Natural killer cell (primary cell): ENCODE measurements around the gene HPDL. TPM values are rescaled to one million over a fixed set of nuclear protein-coding genes. Genes with fewer than 3 reads are reported as not detected.

Experiments used
- ATAC-seq, 3 donors: fragments of 150-1000 bp in 2 of 3; fragments of 200-7000 bp in 1 of 3; cut with Tn5 transposase; 1 replicate in 1 of 3; 2 replicates in 2 of 3; pipeline ENCODE4 v1.10.0; 2021; ENCODE audit warnings: mild to moderate bottlenecking in 2 of 3, moderate library complexity in 2 of 3
- DNase-seq, 2 donors: peaks; one replicate each; pipeline versions ENCODE4 v3.0.0 to v3.0.0-alpha.2; 2013 to 2021; ENCODE audit warnings: mixed read lengths in 1 of 2
- H3K27ac ChIP-seq: one replicate; pipeline ENCODE4 v1.5.1; 2013; ENCODE audit warnings: mild to moderate bottlenecking, low read length
- H3K27me3 ChIP-seq: one replicate; pipeline ENCODE4 v1.6.1; 2013; ENCODE audit warnings: low read length; ENCODE audit not compliant: control insufficient read depth, insufficient read depth
- H3K36me3 ChIP-seq: one replicate; pipeline ENCODE4 v1.6.1; 2013; ENCODE audit warnings: low read length; ENCODE audit not compliant: control insufficient read depth, insufficient read depth
- H3K4me1 ChIP-seq: one replicate; pipeline ENCODE4 v1.6.1; 2013; ENCODE audit warnings: low read length; ENCODE audit not compliant: control insufficient read depth, insufficient read depth
- H3K4me3 ChIP-seq: one replicate; pipeline ENCODE4 v1.5.1; 2013; ENCODE audit warnings: low read length
- H3K9me3 ChIP-seq: one replicate; pipeline ENCODE4 v1.6.1; 2013; ENCODE audit warnings: low read length; ENCODE audit not compliant: control insufficient read depth, insufficient read depth
- H3K27ac Mint-ChIP-seq, 2 donors: one replicate each; pipeline ENCODE4 v1.8.0; 2022; ENCODE audit warnings: mild to moderate bottlenecking in 2 of 2, mixed read lengths in 2 of 2, moderate library complexity in 1 of 2
- H3K27me3 Mint-ChIP-seq, 2 donors: one replicate each; pipeline ENCODE4 v1.8.0; 2022; ENCODE audit warnings: low read depth in 2 of 2, mixed read lengths in 2 of 2
- H3K36me3 Mint-ChIP-seq: one replicate; pipeline ENCODE4 v1.8.0; 2022; ENCODE audit warnings: mixed read lengths
- H3K4me1 Mint-ChIP-seq, 2 donors: one replicate each; pipeline ENCODE4 v1.8.0; 2022; ENCODE audit warnings: mixed read lengths in 2 of 2
- H3K4me3 Mint-ChIP-seq: one replicate; pipeline ENCODE4 v1.8.0; 2022; ENCODE audit warnings: mild to moderate bottlenecking, moderate library complexity, mixed read lengths
- H3K9me3 Mint-ChIP-seq, 2 donors: one replicate each; pipeline ENCODE4 v1.8.0; 2022; ENCODE audit warnings: mixed read lengths in 2 of 2
- WGBS: methylation state at CpG from one replicate; pipeline ENCODE4 v1.1.7; 2013; ENCODE audit warnings: missing lambda C conversion rate; ENCODE audit not compliant: insufficient coverage; 5-methylcytosine and 5-hydroxymethylcytosine counted together
- intact Hi-C: fragments of 100-400 bp; cut with micrococcal nuclease; formaldehyde crosslinking; loops from one replicate; pipeline ENCODE4 v1.14.2; 2022
- total RNA-seq, 4 donors: library from RNA; stranded (reverse); fragments of 120-200 nt in 1 of 4; gene quantifications; one replicate each; pipeline versions ENCODE4 v1.2.3 to v1.2.4, GENCODE V29; 2013 to 2022
- TF ChIP-seq, protein P1 (sequence below): fragments of 200-600 bp; IDR thresholded peaks from one replicate; pipeline ENCODE4 v1.8.0; 2022; ENCODE audit warnings: antibody characterized with exemption

HPDL gene
- total RNA-seq, 3 donors from 2014 or later (not counting 1 experiment from before 2014, with no cell fraction given): 0.38 to 0.45 TPM; not detected in 1

DNA sequence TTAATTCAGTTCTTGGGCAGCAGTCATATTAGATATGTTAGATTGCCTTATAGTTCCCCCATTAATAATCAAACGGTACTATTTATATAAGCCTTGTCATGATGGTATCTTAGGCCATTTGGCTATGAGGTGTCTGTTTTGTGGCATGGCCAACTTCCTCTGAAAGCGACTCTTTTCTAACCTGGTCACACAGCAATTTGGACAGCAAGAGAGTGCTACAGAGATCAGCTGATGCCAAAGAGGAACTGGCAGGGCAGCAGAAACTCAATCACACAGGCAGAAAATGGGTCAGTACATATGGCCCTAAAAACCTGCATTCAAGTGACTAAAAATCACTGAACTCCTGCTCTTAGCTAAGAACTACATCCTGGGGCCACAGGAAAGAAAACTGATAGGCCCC, 27.0 kb downstream of the HPDL start:
- H3K27me3 ChIP-seq: no peaks in the 10 kb centered on the region
- ATAC-seq (no peak), DNase-seq (no peak)
- H3K27ac ChIP-seq: no peak overlapping the region
- TF ChIP-seq, protein P1, sequence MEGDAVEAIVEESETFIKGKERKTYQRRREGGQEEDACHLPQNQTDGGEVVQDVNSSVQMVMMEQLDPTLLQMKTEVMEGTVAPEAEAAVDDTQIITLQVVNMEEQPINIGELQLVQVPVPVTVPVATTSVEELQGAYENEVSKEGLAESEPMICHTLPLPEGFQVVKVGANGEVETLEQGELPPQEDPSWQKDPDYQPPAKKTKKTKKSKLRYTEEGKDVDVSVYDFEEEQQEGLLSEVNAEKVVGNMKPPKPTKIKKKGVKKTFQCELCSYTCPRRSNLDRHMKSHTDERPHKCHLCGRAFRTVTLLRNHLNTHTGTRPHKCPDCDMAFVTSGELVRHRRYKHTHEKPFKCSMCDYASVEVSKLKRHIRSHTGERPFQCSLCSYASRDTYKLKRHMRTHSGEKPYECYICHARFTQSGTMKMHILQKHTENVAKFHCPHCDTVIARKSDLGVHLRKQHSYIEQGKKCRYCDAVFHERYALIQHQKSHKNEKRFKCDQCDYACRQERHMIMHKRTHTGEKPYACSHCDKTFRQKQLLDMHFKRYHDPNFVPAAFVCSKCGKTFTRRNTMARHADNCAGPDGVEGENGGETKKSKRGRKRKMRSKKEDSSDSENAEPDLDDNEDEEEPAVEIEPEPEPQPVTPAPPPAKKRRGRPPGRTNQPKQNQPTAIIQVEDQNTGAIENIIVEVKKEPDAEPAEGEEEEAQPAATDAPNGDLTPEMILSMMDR: no peak
- H3K36me3 ChIP-seq: no peaks in the 10 kb centered on the region
- Mint-ChIP-seq H3K27me3 (no peaks in the 10 kb centered on the region), H3K36me3 (no peaks in the 10 kb centered on the region), H3K4me3 (no peak overlapping the region), H3K27ac (no peak overlapping the region), H3K4me1 (no peaks in the 10 kb centered on the region), H3K9me3 (no peaks in the 10 kb centered on the region)
- intact Hi-C loops: no loop called here
- 45% methylated on average over 1 of the region's 2 CpGs for WGBS
- no peaks in the 10 kb centered on the region for H3K4me1 ChIP-seq
- H3K9me3 ChIP-seq: no peaks in the 10 kb centered on the region
- H3K4me3 ChIP-seq: no peak overlapping the region

DNA sequence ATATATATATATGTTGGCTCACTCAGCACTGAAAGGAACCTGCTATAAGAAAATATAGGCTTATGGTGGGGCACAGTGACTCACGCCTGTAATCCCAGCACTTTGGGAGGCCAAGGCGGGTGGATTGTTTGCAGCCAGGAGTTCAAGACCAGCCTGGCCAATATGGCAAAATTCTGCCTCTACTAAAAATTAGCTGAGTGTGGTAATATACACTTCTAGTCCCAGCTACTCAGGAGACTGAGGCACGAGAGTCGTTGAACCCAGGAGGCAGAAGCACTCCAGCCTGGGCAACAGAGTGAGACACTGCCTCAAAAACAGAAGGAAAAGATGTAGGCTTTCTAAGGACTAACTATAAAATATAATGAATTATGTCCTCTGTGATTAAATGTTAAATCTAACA, 28.1 kb downstream of the HPDL start:
- H3K27me3 Mint-ChIP-seq: no peaks in the 10 kb centered on the region
- 98% methylated on average over 4 of the region's 4 CpGs for WGBS

DNA sequence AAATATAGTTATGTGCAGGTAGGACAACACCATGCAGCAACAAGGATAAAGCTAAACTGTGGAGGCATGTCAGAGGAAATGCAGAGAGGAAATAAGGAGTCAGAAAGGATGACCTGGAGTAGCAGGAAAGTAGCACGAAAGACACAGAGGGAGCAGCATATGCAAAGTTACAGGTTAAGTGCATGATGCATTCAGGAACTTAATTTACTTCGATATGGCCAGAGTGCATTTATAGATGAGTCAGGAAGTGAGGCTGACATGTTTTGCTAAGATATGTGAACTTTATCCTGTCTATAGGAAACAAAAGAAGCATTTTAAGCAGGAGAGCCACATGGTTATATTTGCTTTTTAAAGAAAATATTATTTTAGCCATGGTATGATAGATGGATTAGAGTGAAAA, 29.0 kb downstream of the HPDL start:
- Histone ChIP-seq H3K27me3 (no peaks in the 10 kb centered on the region), H3K4me1 (no peaks in the 10 kb centered on the region), H3K36me3 (no peaks in the 10 kb centered on the region), H3K9me3 (no peaks in the 10 kb centered on the region), H3K27ac (no peak overlapping the region), H3K4me3 (no peak overlapping the region)
- intact Hi-C loops: no loop called here
- DNase-seq (no peak), ATAC-seq (no peak)
- Mint-ChIP-seq H3K4me3 (no peak overlapping the region), H3K4me1 (peaks cover 0 to 4% of the 10 kb centered on the region in 2 donors), H3K9me3 (no peaks in the 10 kb centered on the region), H3K27me3 (no peaks in the 10 kb centered on the region), H3K27ac (no peak overlapping the region), H3K36me3 (no peaks in the 10 kb centered on the region)
- 26% methylated on average over 2 of the region's 2 CpGs for WGBS
- TF ChIP-seq, protein P1: no peak

More for the DNA sequence above, 28.1 kb downstream of the HPDL start:
- Mint-ChIP-seq H3K9me3 (no peaks in the 10 kb centered on the region), H3K4me1 (peaks cover 0 to 1% of the 10 kb centered on the region in 2 donors), H3K27ac (no peak overlapping the region), H3K4me3 (no peak overlapping the region), H3K36me3 (no peaks in the 10 kb centered on the region)
- no peaks in the 10 kb centered on the region for H3K4me1 ChIP-seq
- H3K27ac ChIP-seq: no peak overlapping the region
- H3K36me3 ChIP-seq: no peaks in the 10 kb centered on the region
- DNase-seq: no peak
- no peak overlapping the region for H3K4me3 ChIP-seq
- no peaks in the 10 kb centered on the region for H3K27me3 ChIP-seq
- intact Hi-C loops: no loop called here
- H3K9me3 ChIP-seq: no peaks in the 10 kb centered on the region
- TF ChIP-seq, protein P1: no peak
- no peak for ATAC-seq

DNA sequence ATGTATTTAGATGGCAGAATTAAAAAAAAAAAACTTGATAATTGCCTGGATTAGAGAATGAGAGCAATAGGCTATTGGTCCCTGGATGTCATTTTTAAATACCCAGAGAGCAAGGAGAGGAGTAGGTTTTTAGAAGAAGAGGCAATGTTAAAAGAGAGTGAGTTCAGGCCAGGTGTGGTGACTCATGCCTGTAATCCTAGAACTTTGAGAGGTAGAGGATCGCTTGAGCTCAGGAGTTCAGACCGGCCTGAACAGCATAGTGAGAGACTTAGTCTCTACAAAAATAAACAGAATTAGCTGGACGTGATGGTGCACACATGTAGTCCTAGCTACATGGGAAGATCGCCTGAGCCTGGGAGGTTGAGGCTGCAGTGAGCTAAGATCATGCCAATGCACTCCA, 29.5 kb downstream of the HPDL start:
- WGBS: 97% methylated on average over 4 of the region's 4 CpGs
- Histone ChIP-seq H3K4me1 (no peaks in the 10 kb centered on the region), H3K36me3 (no peaks in the 10 kb centered on the region), H3K9me3 (no peaks in the 10 kb centered on the region), H3K4me3 (no peak overlapping the region), H3K27ac (no peak overlapping the region), H3K27me3 (no peaks in the 10 kb centered on the region)
- no peak overlapping the region for H3K4me3 Mint-ChIP-seq
- TF ChIP-seq, protein P1: no peak
- no peaks in the 10 kb centered on the region for H3K27me3 Mint-ChIP-seq
- intact Hi-C loops: no loop called here
- H3K9me3 Mint-ChIP-seq: no peaks in the 10 kb centered on the region
- H3K36me3 Mint-ChIP-seq: no peaks in the 10 kb centered on the region
- peaks cover 0 to 4% of the 10 kb centered on the region in 2 donors for H3K4me1 Mint-ChIP-seq
- H3K27ac Mint-ChIP-seq: no peak overlapping the region
- DNase-seq (no peak), ATAC-seq (no peak)
